D341Med (cell line): ENCODE data around the gene GOLGA5.

Experiments used
- DNase-seq: peaks from one replicate; pipeline ENCODE4 v3.0.0; 2012; ENCODE audit warnings: low spot score

GOLGA5 gene

GRCh38 chr14:92883066-92883465, 89.0 kb downstream of the GOLGA5 start:
- no peak for DNase-seq

GRCh38 chr14:92884410-92884809, 90.3 kb downstream of the GOLGA5 start:
- no peak for DNase-seq

DNA sequence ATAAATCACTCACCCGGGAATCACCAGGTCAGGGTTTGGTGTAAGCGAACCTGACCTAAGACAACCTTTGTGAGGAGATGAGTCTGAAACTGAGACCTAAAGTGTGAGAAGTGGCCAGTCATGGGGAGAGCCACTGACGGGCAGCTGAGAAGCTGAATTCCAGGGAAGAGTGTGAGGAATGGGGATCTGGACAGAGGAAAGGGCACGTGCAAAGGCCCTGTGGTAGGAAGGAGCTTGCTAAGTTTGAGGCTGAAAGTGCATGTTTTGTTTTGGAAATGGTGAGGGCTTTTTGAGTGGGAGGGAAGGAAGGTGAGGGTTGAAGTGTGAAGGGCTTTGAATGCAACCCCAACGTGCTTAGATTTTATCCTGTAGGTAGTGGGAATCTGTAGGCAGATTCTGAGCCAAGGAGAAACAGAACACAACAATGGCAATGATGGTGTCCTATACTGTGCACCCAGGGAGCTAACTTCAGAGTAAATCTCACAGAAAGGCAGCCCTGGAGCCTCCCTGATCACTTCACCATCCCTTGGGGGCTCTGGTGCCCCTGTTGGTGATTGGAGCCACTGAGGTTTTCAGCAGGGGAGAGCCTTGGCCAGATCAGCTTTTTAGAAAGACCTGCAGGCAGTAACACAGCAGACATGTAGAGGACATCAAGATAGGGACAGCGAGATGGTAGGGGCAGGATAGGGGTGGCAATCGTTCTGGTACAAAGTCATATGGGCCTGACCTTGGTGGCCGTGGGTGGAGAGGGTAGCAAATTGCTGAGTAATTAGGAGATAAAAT, 91.4 kb downstream of the GOLGA5 start:
- no peak for DNase-seq

DNA sequence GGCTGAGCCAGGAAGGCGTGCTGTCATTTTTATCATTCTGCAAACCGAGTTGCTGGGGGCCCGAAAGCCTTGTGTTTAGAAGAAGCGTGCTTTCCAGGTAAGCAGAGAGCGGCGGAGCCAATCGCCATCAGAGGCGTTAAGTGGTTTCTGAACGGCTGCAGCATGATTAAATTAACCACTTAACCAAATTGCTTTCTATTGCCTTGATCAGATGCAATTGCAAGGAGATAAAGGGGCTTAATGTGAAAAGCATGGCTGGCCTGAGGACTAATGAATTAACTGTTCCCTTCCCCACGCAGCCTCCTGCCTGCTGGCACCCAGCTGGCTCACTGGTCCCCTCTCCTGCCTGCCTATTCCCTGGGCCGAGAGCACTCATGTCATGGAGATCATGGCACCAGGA, 92.2 kb downstream of the GOLGA5 start:
- peak; percentile 88 for DNase-seq

DNA sequence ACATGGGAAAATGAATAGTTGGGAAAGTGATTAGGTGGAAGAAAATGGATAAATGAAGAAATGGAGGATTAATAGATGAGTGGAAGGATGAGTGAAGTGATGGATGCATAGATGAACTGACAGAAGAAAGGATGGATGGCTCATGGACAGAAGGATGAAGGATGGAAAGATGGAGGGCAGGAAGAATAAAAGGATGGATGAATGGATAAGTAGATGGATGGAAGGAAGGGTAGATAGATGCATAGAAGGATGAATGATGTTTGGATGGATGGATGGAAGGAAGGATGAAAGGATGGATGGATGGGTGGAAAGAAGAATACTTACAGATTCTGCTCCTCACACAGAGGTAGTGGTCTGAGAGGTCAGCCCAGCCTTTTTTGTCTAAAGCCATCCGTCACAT, 93.1 kb downstream of the GOLGA5 start:
- no peak for DNase-seq

- DNase-seq: no peak
Measured at GRCh38 chr14:92888896-92889295, 94.8 kb downstream of the GOLGA5 start.
